Aortic smooth muscle cell (primary cell): ENCODE measurements around the gene DDX49. TPM values are rescaled to one million over a fixed set of nuclear protein-coding genes. Genes with fewer than 3 reads are reported as not detected.

Experiments used
- total RNA-seq: library from RNA; depleted of rRNA; stranded (reverse); fragments of >200 nt; gene quantifications from 2 replicates; pipeline ENCODE4 v1.2.3, GENCODE V29; 2014

DDX49 gene, protein sequence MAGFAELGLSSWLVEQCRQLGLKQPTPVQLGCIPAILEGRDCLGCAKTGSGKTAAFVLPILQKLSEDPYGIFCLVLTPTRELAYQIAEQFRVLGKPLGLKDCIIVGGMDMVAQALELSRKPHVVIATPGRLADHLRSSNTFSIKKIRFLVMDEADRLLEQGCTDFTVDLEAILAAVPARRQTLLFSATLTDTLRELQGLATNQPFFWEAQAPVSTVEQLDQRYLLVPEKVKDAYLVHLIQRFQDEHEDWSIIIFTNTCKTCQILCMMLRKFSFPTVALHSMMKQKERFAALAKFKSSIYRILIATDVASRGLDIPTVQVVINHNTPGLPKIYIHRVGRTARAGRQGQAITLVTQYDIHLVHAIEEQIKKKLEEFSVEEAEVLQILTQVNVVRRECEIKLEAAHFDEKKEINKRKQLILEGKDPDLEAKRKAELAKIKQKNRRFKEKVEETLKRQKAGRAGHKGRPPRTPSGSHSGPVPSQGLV
- total RNA-seq: 56.2 and 67.2 TPM in 2 replicates

DNA sequence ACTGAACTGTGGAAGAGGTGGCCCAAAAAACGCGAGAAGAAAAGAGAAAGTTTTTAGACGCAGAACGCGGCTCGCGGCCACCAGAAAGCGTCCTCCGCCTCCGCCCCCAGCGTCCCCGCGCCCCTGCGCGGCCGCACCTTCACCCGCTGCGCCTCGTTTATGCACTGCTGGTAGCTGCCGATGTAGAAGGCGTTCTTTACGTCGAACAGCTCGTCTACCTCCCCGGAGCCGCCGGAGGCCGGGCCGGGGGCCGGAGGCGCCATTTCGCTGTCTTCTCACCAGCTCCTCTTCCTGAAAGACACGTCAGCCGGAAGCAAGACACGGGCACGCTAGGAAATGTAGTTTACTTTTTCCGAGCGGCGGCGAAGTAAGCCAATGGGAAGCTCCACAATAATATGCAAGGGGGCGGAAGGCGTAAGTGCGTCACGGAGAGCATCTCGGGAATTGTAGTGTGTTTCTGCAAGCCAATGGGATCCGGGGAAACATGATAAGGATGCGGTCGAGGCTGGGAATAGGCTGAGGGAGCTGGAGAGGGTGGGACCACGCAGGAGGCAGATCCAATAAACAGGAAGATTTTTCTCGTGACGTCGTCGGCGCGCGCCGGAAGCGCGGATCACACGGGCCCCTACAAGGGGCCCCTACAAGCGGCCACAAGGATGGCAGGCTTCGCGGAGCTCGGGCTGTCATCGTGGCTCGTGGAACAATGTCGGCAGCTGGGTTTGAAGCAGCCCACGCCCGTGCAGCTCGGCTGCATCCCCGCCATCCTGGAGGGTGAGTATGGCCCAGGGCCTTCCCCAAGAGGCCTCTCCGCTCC, at the start of gene DDX49, which contains the start of gene COPE:
DDX49 (plus strand) TSS at position 630 of the 814 bp plus-strand sequence; CDS start at position 657, 27 bp downstream.
COPE (minus strand) TSS at position 302 of the 814 bp plus-strand sequence; CDS start at position 263, 39 bp downstream.

DNA sequence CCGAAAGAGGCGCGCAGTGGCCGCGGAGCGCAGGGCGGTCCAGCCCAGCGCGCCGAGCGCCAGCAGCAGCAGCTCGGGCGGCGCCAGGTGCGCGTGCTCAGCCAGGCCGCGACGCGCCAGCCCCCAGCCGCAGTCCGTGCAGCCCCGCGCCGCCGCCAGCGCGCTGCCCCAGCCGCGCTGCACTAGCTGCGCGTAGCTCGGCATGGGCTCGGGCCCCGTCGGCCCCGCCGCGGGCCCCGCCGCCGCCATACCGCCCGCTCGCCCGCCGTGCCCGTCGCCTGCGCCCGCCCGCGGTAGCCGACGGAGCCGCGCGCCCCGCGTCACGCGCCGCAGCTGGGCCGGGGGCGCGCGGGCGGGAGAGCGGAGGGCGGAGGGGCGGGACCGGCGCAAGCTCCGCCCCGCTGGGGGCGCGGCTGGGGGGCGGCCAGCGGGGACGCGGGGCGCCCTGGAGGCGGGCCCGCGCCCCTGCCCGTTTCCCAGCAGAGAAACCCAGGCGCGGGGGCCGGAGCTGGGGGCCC, 23.6 kb upstream of the DDX49 start, which contains the start of gene CERS1:
CERS1 (minus strand) TSS at position 335 of the 518 bp plus-strand sequence; CDS start at position 249, 86 bp downstream.

DNA sequence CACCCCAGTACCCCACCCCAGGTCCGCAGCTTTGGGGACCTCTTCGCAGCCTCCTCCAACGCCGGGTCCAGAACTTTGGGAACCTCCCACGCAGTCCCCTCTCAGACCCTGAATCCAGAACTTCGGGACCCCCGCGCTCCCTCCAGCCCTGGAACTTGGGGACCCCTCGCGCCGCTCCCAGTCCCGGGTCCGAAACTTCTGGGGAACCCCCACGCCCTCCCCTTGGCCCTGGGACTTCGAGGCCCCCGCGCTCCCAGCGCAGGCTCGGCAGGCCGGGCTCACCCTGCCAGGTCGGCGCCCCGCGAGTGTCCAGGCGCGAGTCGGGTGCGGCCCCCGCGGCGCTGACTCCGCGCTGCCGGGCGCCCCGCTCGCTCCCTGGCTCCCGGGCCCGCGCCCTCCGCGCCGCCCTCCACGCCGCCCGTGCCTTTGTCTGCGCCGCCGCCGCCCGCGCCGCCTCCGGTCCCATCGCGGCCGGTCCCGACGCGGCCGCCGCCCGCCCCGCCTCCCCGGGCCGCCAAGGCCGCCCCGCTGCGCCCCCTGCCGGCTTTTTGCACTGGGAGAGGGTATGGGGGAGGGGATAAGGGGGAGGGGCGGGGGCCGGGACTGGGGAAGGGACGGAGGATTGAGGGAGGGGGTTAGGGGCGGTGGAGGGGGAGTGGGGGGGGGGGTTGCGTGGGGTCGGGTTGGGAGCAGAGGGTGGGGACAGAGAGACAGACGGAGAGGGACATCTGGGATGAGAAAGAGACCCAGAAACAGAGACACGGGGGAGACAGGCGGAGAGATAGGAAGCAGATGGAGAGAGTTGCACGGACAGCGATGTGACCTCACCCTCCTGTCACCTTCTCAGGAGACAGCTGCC, 21.5 kb downstream of the DDX49 start, which contains the start of gene HOMER3:
HOMER3 (minus strand) TSS at position 449 of the 859 bp plus-strand sequence. CDS start 2,235 bp downstream, outside the sequence.

Other genes starting within 250 kb of the DDX49 start
- 2.6 and 2.7 TPM in 2 replicates for gene CRTC1, start 236.0 kb upstream of the DDX49 start, total RNA-seq
- gene COMP, start 128.4 kb upstream of the DDX49 start, total RNA-seq: 1.7 and 8.7 TPM in 2 replicates
- 59.7 and 76.2 TPM in 2 replicates for gene UPF1, start 87.8 kb upstream of the DDX49 start, total RNA-seq
- 0.40 and 0.93 TPM in 2 replicates for gene CERS1, start 23.6 kb upstream of the DDX49 start, total RNA-seq
- gene COPE, start 328 bp upstream of the DDX49 start, total RNA-seq: 204 and 212 TPM in 2 replicates
- 105 and 114 TPM in 2 replicates for gene HOMER3, start 21.5 kb downstream of the DDX49 start, total RNA-seq
- gene SUGP2, start 113.8 kb downstream of the DDX49 start, total RNA-seq: 23.5 and 27.9 TPM in 2 replicates
- gene ARMC6, start 113.9 kb downstream of the DDX49 start, total RNA-seq: 30.8 and 44.0 TPM in 2 replicates
- 4.9 and 5.3 TPM in 2 replicates for gene SLC25A42, start 144.3 kb downstream of the DDX49 start, total RNA-seq
- 15.8 and 16.0 TPM in 2 replicates for gene TMEM161A, start 218.8 kb downstream of the DDX49 start, total RNA-seq